GM23248 (cell line): Measurements from ENCODE around the gene NDFIP2. TPM values are rescaled to one million over a fixed set of nuclear protein-coding genes. Genes with fewer than 3 reads are reported as not detected.

Experiments
- DNase-seq: peaks from one replicate; pipeline ENCODE4 v3.0.0-alpha.2; 2015
- H2AFZ ChIP-seq: fragments of 200-600 bp; sonication (generic); 2 replicates; pipeline ENCODE4 v1.6.1; 2016; ENCODE audit warnings: antibody characterized with exemption
- H3F3A ChIP-seq: fragments of 200-600 bp; sonication (generic); 2 replicates; pipeline ENCODE4 v1.6.1; 2016; ENCODE audit warnings: mild to moderate bottlenecking, antibody characterized with exemption, mixed run types; ENCODE audit not compliant: insufficient read depth
- H3K27ac ChIP-seq: fragments of 200-600 bp; sonication (generic); 2 replicates; pipeline ENCODE4 v1.5.1; 2016; ENCODE audit warnings: mild to moderate bottlenecking
- H3K27me3 ChIP-seq: fragments of 200-600 bp; sonication (generic); replicated peaks from 2 replicates; pipeline ENCODE4 v1.6.1; 2016; ENCODE audit warnings: mild to moderate bottlenecking; ENCODE audit not compliant: insufficient read depth
- H3K36me3 ChIP-seq: fragments of 200-600 bp; sonication (generic); 2 replicates; pipeline ENCODE4 v1.6.1; 2016; ENCODE audit warnings: low read depth, mild to moderate bottlenecking
- H3K4me1 ChIP-seq: fragments of 200-600 bp; sonication (generic); 2 replicates; pipeline ENCODE4 v1.6.1; 2016; ENCODE audit warnings: mild to moderate bottlenecking; ENCODE audit not compliant: insufficient read depth
- H3K4me2 ChIP-seq: fragments of 200-600 bp; sonication (generic); one replicate; pipeline ENCODE4 v1.6.1; 2016; ENCODE audit warnings: mild to moderate bottlenecking; ENCODE audit not compliant: unreplicated experiment
- H3K4me3 ChIP-seq: fragments of 200-600 bp; sonication (generic); 2 replicates; pipeline ENCODE4 v1.5.1; 2016; ENCODE audit warnings: mild to moderate bottlenecking
- H3K79me2 ChIP-seq: fragments of 200-600 bp; sonication (generic); 2 replicates; pipeline ENCODE4 v1.6.1; 2016; ENCODE audit warnings: mild to moderate bottlenecking; ENCODE audit not compliant: insufficient read depth
- H3K9ac ChIP-seq: fragments of 200-600 bp; sonication (generic); 2 replicates; pipeline ENCODE4 v1.6.1; 2016; ENCODE audit warnings: mild to moderate bottlenecking
- H3K9me2 ChIP-seq: fragments of 200-600 bp; sonication (generic); 2 replicates; pipeline ENCODE4 v1.6.1; 2016; ENCODE audit warnings: mixed run types, mild to moderate bottlenecking, moderate library complexity; ENCODE audit not compliant: insufficient read depth
- H3K9me3 ChIP-seq: fragments of 200-600 bp; sonication (generic); one replicate; pipeline ENCODE4 v1.6.1; 2017; ENCODE audit warnings: low read depth
- H4K20me1 ChIP-seq: fragments of 200-600 bp; sonication (generic); 2 replicates; pipeline ENCODE4 v1.6.0; 2016; ENCODE audit not compliant: insufficient read depth
- EZH2 ChIP-seq: fragments of 200-600 bp; sonication (generic); IDR thresholded peaks from 2 replicates; pipeline ENCODE4 v1.6.1; 2018; ENCODE audit warnings: antibody characterized with exemption, mild to moderate bottlenecking; ENCODE audit not compliant: insufficient read depth, poor library complexity, severe bottlenecking
- EZH2phosphoT487 ChIP-seq: fragments of 200-600 bp; sonication (generic); IDR thresholded peaks from 2 replicates; pipeline ENCODE4 v1.6.1; 2018; ENCODE audit warnings: antibody characterized with exemption, moderate library complexity, mild to moderate bottlenecking, low read depth; ENCODE audit not compliant: insufficient read depth
- WGBS, 2 experiments: methylation state at CpG; one replicate each; pipeline ENCODE4 v1.1.6; 2015 to 2017; ENCODE audit warnings: low lambda C conversion rate in 2 of 2, low coverage in 1 of 2; ENCODE audit errors: missing lambda C conversion rate in 2 of 2; 5-methylcytosine and 5-hydroxymethylcytosine counted together
- in situ Hi-C: fragments of 300-500 bp; cut with MboI; formaldehyde crosslinking; loops from 2 replicates; pipeline ENCODE4 v1.15.0; 2020
- polyA plus RNA-seq: library from polyadenylated mRNA; unstranded; fragments of >200 nt; fragmentation: Nextera tagmentation; extraction: Ambion mirVana; gene quantifications from 2 replicates; pipeline ENCODE4 v1.2.1, GENCODE V29; 2016
- total RNA-seq: library from RNA; depleted of rRNA; stranded (reverse); fragments of >200 nt; shearing (Covaris generic); gene quantifications from 2 replicates; pipeline ENCODE4 v1.2.3, GENCODE V29; 2014

The NDFIP2 gene
- total and polyA plus RNA-seq, 2 experiments from 2014 or later: 98.1 to 109 TPM

GRCh38 chr13:79435561-79435990, 45.4 kb upstream of the NDFIP2 start:
- Histone ChIP-seq H3K4me1 (peaks cover 21% of the 10 kb centered on the region), H4K20me1 (no peaks in the 10 kb centered on the region), H3K9me2 (no peaks in the 10 kb centered on the region), H3K9ac (no peak overlapping the region; the same call in 1 of the 2 replicates), H3K9me3 (no peaks in the 10 kb centered on the region), H3K27me3 (no peaks in the 10 kb centered on the region), H3K27ac (peak overlapping the region; percentile 72), H2AFZ (no peak overlapping the region), H3K79me2 (no peaks in the 10 kb centered on the region), H3F3A (peaks cover 26% of the 10 kb centered on the region), H3K4me3 (no peak overlapping the region), H3K4me2 (peak overlapping the region; percentile 86), H3K36me3 (no peaks in the 10 kb centered on the region)
- DNase-seq: peak; percentile 83
- in situ Hi-C loops: no loop called here
- TF ChIP-seq EZH2 (no peak), EZH2phosphoT487 (peak; percentile 91)
- 3 to 5% methylated on average over 1 of the region's 1 CpG for WGBS, 2 experiments

GRCh38 chr13:79439275-79439674, 41.7 kb upstream of the NDFIP2 start:
- Histone ChIP-seq H3K9me2 (no peaks in the 10 kb centered on the region), H3K4me2 (no peak overlapping the region), H3K27me3 (no peaks in the 10 kb centered on the region), H3K79me2 (no peaks in the 10 kb centered on the region), H3K36me3 (no peaks in the 10 kb centered on the region), H3F3A (peaks cover 20% of the 10 kb centered on the region), H3K27ac (no peak overlapping the region), H3K4me3 (no peak overlapping the region), H2AFZ (no peak overlapping the region), H4K20me1 (no peaks in the 10 kb centered on the region), H3K4me1 (peaks cover 25% of the 10 kb centered on the region), H3K9me3 (no peaks in the 10 kb centered on the region), H3K9ac (no peak overlapping the region)
- DNase-seq: no peak
- 81 to 95% methylated on average over 1 of the region's 1 CpG for WGBS, 2 experiments
- in situ Hi-C loops: no loop called here
- TF ChIP-seq EZH2phosphoT487: no peak
- TF ChIP-seq EZH2: no peak

- TF ChIP-seq EZH2: no peak
- no peak for TF ChIP-seq EZH2phosphoT487
- Histone ChIP-seq H3K9me3 (no peaks in the 10 kb centered on the region), H3K4me2 (no peak overlapping the region), H3F3A (peaks cover 2% of the 10 kb centered on the region; the same call in 1 of the 2 replicates), H3K4me1 (peaks cover 8% of the 10 kb centered on the region; the same call in 1 of the 2 replicates), H3K36me3 (no peaks in the 10 kb centered on the region), H3K9me2 (no peaks in the 10 kb centered on the region), H3K9ac (no peak overlapping the region), H3K27me3 (no peaks in the 10 kb centered on the region), H3K27ac (no peak overlapping the region), H4K20me1 (no peaks in the 10 kb centered on the region), H3K4me3 (no peak overlapping the region), H3K79me2 (no peaks in the 10 kb centered on the region), H2AFZ (no peak overlapping the region)
- DNase-seq: no peak
- in situ Hi-C loops: no loop called here
- WGBS, 2 experiments: 81 to 82% methylated on average over 5 of the region's 5 CpGs
Observed at GRCh38 chr13:79440958-79441528, 39.9 kb upstream of the NDFIP2 start.

- no peaks in the 10 kb centered on the region for H3K9me3 ChIP-seq
- no peak overlapping the region for H3K27ac ChIP-seq
- H3K4me2 ChIP-seq: no peak overlapping the region
- no peaks in the 10 kb centered on the region for H3F3A ChIP-seq
- H3K4me1 ChIP-seq: peaks cover 6% of the 10 kb centered on the region; the same call in 1 of the 2 replicates
- H3K9ac ChIP-seq: no peak overlapping the region
- no peaks in the 10 kb centered on the region for H4K20me1 ChIP-seq
- in situ Hi-C loops: no loop called here
- no peaks in the 10 kb centered on the region for H3K36me3 ChIP-seq
- DNase-seq: no peak
- TF ChIP-seq EZH2phosphoT487 (no peak), EZH2 (no peak)
- no peak overlapping the region for H3K4me3 ChIP-seq
- H3K79me2 ChIP-seq: no peaks in the 10 kb centered on the region
- no peak overlapping the region for H2AFZ ChIP-seq
- H3K27me3 ChIP-seq: no peaks in the 10 kb centered on the region
- H3K9me2 ChIP-seq: no peaks in the 10 kb centered on the region
- 33 to 39% methylated on average over 1 of the region's 1 CpG for WGBS, 2 experiments
Observed at GRCh38 chr13:79442221-79442620, 38.7 kb upstream of the NDFIP2 start.
